Urinary bladder (tissue), 4 donors: ENCODE measurements around the gene COL6A2. TPM values are rescaled to one million over a fixed set of nuclear protein-coding genes. Genes with fewer than 3 reads are reported as not detected.
"Not testable (repeated sequence)": the region's sequence is repeated elsewhere in the genome, so short reads cannot be mapped to it uniquely, and the experiment has no call there.

Experiments used
- DNase-seq: peaks from one replicate; pipeline ENCODE4 v3.0.0-alpha.2; 2015; ENCODE audit errors: extremely low spot score
- H3K27ac ChIP-seq: one replicate; pipeline ENCODE4 v1.5.1; 2013; ENCODE audit warnings: low read depth, mild to moderate bottlenecking, moderate library complexity
- H3K36me3 ChIP-seq: one replicate; pipeline ENCODE4 v1.6.1; 2013; ENCODE audit warnings: mild to moderate bottlenecking, moderate library complexity; ENCODE audit not compliant: insufficient read depth
- H3K4me1 ChIP-seq: one replicate; pipeline ENCODE4 v1.6.1; 2013; ENCODE audit warnings: mild to moderate bottlenecking, moderate library complexity; ENCODE audit not compliant: insufficient read depth
- H3K4me3 ChIP-seq: one replicate; pipeline ENCODE4 v1.5.1; 2013; ENCODE audit warnings: low read depth, low read length
- WGBS: extraction: QIAGEN DNeasy Blood & Tissue Kit; methylation state at CpG from one replicate; pipeline ENCODE4 v1.1.7; 2013; 5-methylcytosine and 5-hydroxymethylcytosine counted together
- polyA plus RNA-seq: library from polyadenylated mRNA; stranded (reverse); fragments of 200-250 nt; gene quantifications from one replicate; pipeline ENCODE4 v1.2.3, GENCODE V29; 2013
- small RNA-seq: library from RNA; depleted of rRNA; stranded (forward); fragments of <200 nt; gene quantifications from one replicate; pipeline ENCODE3, GENCODE V24; 2014
- total RNA-seq: library from RNA; depleted of rRNA; stranded (reverse); fragments of >200 nt; gene quantifications from one replicate; pipeline ENCODE4 v1.2.3, GENCODE V29; 2014
- donor health status: healthy with polysubstance abuse.
- donor health status: healthy.

COL6A2 gene
- total and polyA plus RNA-seq, 2 donors, result 1,109 to 1,471 TPM

DNA sequence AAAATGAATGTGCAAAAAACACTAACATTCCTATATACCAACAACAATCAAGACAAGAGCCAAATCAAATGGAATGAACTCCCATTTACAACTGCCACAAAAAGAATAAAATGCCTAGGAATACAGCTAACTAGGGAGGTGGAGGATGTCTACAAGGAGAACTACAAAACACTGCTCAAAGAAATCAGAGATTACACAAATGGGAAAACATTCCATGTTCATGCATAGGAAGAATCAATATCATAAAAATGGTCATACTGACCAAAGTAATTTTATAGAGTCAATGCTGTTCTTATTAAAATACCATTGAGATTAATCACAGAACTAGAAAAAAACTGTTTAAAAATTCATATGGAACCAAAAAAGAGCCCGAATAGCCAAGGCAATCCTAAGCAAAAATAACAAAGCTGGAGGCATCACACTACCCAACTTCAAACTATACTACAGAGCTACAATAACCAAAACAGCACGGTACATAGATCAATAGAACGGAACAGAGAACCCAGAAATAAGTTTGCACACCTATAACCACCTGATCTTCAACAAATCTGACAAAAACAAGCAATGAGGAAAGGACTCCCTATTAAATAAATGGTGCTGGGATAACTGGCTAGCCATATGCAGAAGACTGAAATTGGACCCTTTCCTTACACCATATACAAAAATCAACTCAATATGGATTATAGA lies 78.7 kb downstream of the COL6A2 start:
- H3K27ac ChIP-seq, H3K4me3 ChIP-seq, DNase-seq, H3K36me3 ChIP-seq, H3K4me1 ChIP-seq: not testable (repeated sequence)
- WGBS, result 96% methylated on average over 3 of the region's 3 CpGs

DNA sequence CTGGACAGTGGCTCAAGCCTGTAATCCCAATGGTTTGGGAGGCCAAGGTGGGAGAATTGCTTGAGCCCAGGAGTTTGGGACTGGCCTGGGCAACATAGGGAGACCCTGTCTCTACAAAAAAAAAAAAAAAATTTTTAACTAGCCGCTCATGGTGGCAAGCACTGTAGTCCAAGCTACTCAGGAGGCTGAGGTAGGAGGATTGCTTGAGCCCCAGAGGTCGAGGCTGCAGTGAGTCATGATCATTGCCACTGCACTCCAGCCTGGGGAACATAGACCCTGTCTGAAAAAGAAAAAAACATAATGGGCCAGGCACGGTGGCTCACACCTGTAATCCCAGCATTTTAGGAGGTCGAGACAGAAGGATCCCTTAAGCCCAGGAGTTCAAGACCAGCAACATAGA lies 81.0 kb downstream of the COL6A2 start:
- WGBS, result 80% methylated on average over 4 of the region's 4 CpGs

More for the DNA sequence above, 81.0 kb downstream of the COL6A2 start:
- no peak overlapping the region for H3K27ac ChIP-seq
- H3K4me3 ChIP-seq, result no peak overlapping the region
- no peaks in the 10 kb centered on the region for H3K4me1 ChIP-seq
- no peak for DNase-seq
- H3K36me3 ChIP-seq, result no peaks in the 10 kb centered on the region

Small RNA genes within 50 kb of the gene (small RNA-seq; reads per million reads assigned to genes)
- gene PSMA6P3, result not detected

Other genes with a start within 250 kb of the COL6A2 start
- gene COL6A1, start 116.3 kb upstream of the COL6A2 start, total RNA-seq, result 678 TPM
- gene COL6A1, start 116.3 kb upstream of the COL6A2 start, polyA plus RNA-seq, result 1,050 TPM
- gene FTCD, start 57.5 kb downstream of the COL6A2 start, total RNA-seq, result 0.48 TPM
- 0.75 TPM for gene FTCD, start 57.5 kb downstream of the COL6A2 start, polyA plus RNA-seq
- gene SPATC1L, start 86.3 kb downstream of the COL6A2 start, total RNA-seq, result 3.6 TPM
- 20.4 TPM for gene SPATC1L, start 86.3 kb downstream of the COL6A2 start, polyA plus RNA-seq
- 19.3 TPM for gene LSS, start 130.7 kb downstream of the COL6A2 start, total RNA-seq
- gene LSS, start 130.7 kb downstream of the COL6A2 start, polyA plus RNA-seq, result 36.5 TPM
- 65.0 TPM for gene MCM3AP, start 187.5 kb downstream of the COL6A2 start, total RNA-seq
- gene MCM3AP, start 187.5 kb downstream of the COL6A2 start, polyA plus RNA-seq, result 52.9 TPM
- 10.6 TPM for gene YBEY, start 188.2 kb downstream of the COL6A2 start, total RNA-seq
- gene YBEY, start 188.2 kb downstream of the COL6A2 start, polyA plus RNA-seq, result 12.1 TPM
- gene C21orf58, start 225.8 kb downstream of the COL6A2 start, total RNA-seq, result 5.2 TPM
- 1.5 TPM for gene C21orf58, start 225.8 kb downstream of the COL6A2 start, polyA plus RNA-seq
- gene PCNT, start 226.0 kb downstream of the COL6A2 start, total RNA-seq, result 22.4 TPM
- gene PCNT, start 226.0 kb downstream of the COL6A2 start, polyA plus RNA-seq, result 15.7 TPM